Measurements from ENCODE around the gene LOXL3.

- TF ChIP-seq CTCF (conservative IDR thresholded peaks at IDR 0.05; ENCODE audit: low read length) (no peak), EZH2phosphoT487 (IDR thresholded peaks at IDR 0.05; ENCODE audit: borderline replicate concordance, low read depth, low read length) (no peak)
These were observed 28.6 kb downstream of the LOXL3 start for GRCh38 chr2:74524955-74525716.
